WI38 (cell line): Measurements from ENCODE around the gene IFT52.

Experiments
- H3K4me3 ChIP-seq: 2 replicates; pipeline ENCODE4 v1.5.1; 2011; ENCODE audit warnings: low read depth, mild to moderate bottlenecking, control low read depth, low read length
- CTCF ChIP-seq: IDR thresholded peaks from 2 replicates; pipeline ENCODE4 v1.5.1; 2012; ENCODE audit warnings: low read depth, mild to moderate bottlenecking, control low read depth, low read length

IFT52 gene

GRCh38 chr20:43666376-43667328, 75.9 kb downstream of the IFT52 start, which contains the start of gene MYBL2:
TSS of gene MYBL2 (plus strand) at chr20:43667114. CDS start at chr20:43667284, 170 bp downstream.
- H3K4me3 ChIP-seq: peak within 1 kb of the TSS; percentile 55
- TF ChIP-seq CTCF: no peak

- no peak for TF ChIP-seq CTCF
Observed at GRCh38 chr20:43667341-43668132, 76.8 kb downstream of the IFT52 start.

GRCh38 chr20:43669332-43669731, 78.6 kb downstream of the IFT52 start:
- TF ChIP-seq CTCF: no peak
- no peak overlapping the region for H3K4me3 ChIP-seq

More at GRCh38 chr20:43667341-43668132, 76.8 kb downstream of the IFT52 start:
- H3K4me3 ChIP-seq: peak overlapping the region; percentile 55

GRCh38 chr20:43670423-43670822, 79.7 kb downstream of the IFT52 start:
- no peak for TF ChIP-seq CTCF
- H3K4me3 ChIP-seq: no peak overlapping the region

- no peak overlapping the region for H3K4me3 ChIP-seq
Observed at GRCh38 chr20:43676368-43676767, 85.6 kb downstream of the IFT52 start.

GRCh38 chr20:43680981-43681380, 90.2 kb downstream of the IFT52 start:
- no peak for TF ChIP-seq CTCF
- H3K4me3 ChIP-seq: no peak overlapping the region

More at GRCh38 chr20:43676368-43676767, 85.6 kb downstream of the IFT52 start:
- TF ChIP-seq CTCF: no peak
